Keratinocyte (primary cell): ENCODE data around the gene SUCNR1. TPM values are rescaled to one million over a fixed set of nuclear protein-coding genes. Genes with fewer than 3 reads are reported as not detected.
"Not testable (repeated sequence)": the region's sequence is repeated elsewhere in the genome, so short reads cannot be mapped to it uniquely, and the experiment has no call there.

ENCODE experiments used
- DNase-seq: peaks from one replicate; pipeline ENCODE4 v3.0.0-alpha.2; 2011; ENCODE audit warnings: low read depth, missing footprints, low spot score
- FAIRE-seq: peaks from 2 replicates; lab custom pipeline; 2011; peaks lifted over from hg19 to GRCh38; lab: Jason Lieb, UNC
- H2AFZ ChIP-seq: 2 replicates; pipeline ENCODE4 v1.6.0; 2012; ENCODE audit warnings: low read length, control low read depth, inconsistent platforms; ENCODE audit not compliant: control insufficient read depth
- H3K27ac ChIP-seq: 2 replicates; pipeline ENCODE4 v1.5.1; 2011; ENCODE audit warnings: low read length; ENCODE audit not compliant: control insufficient read depth, insufficient read depth
- H3K27me3 ChIP-seq: 3 replicates; pipeline ENCODE4 v1.6.0; 2011; ENCODE audit warnings: low read length; ENCODE audit not compliant: control insufficient read depth, insufficient read depth; ENCODE audit errors: extremely low read depth
- H3K36me3 ChIP-seq, 2 experiments: 2 replicates in 1 of 2; 3 replicates in 1 of 2; pipeline ENCODE4 v1.5.1; 2011; ENCODE audit warnings: low read length in 2 of 2, mild to moderate bottlenecking in 1 of 2; ENCODE audit not compliant: control insufficient read depth in 2 of 2, insufficient read depth in 2 of 2; ENCODE audit errors: extremely low read depth in 1 of 2
- H3K4me1 ChIP-seq: 3 replicates; pipeline ENCODE4 v1.5.1; 2011; ENCODE audit warnings: low read length; ENCODE audit not compliant: control insufficient read depth, insufficient read depth; ENCODE audit errors: extremely low read depth
- H3K4me2 ChIP-seq: 3 replicates; pipeline ENCODE4 v1.6.0; 2011; ENCODE audit warnings: low read depth, low read length; ENCODE audit not compliant: control insufficient read depth, insufficient read depth; ENCODE audit errors: extremely low read depth
- H3K4me3 ChIP-seq, 3 experiments: fragments of 200-600 bp in 1 of 3; sonication (generic) in 1 of 3; 2 replicates in 2 of 3; 3 replicates in 1 of 3; pipeline ENCODE4 v1.5.1; 2011 to 2016; ENCODE audit warnings: low read length in 3 of 3, mild to moderate bottlenecking in 3 of 3, control low read depth in 2 of 3, inconsistent platforms in 1 of 3, low read depth in 1 of 3, mixed read lengths in 1 of 3, mixed run types in 1 of 3, moderate library complexity in 1 of 3; ENCODE audit not compliant: control insufficient read depth in 2 of 3, insufficient read depth in 2 of 3; ENCODE audit errors: extremely low read depth in 1 of 3
- H3K79me2 ChIP-seq: 2 replicates; pipeline ENCODE4 v1.6.0; 2012; ENCODE audit warnings: low read length; ENCODE audit not compliant: control insufficient read depth, insufficient read depth
- H3K9ac ChIP-seq: 3 replicates; pipeline ENCODE4 v1.6.0; 2011; ENCODE audit warnings: low read length; ENCODE audit not compliant: control insufficient read depth, insufficient read depth; ENCODE audit errors: extremely low read depth
- H3K9me1 ChIP-seq: 3 replicates; pipeline ENCODE4 v1.6.0; 2011; ENCODE audit warnings: low read length; ENCODE audit not compliant: control insufficient read depth, insufficient read depth; ENCODE audit errors: extremely low read depth
- H3K9me3 ChIP-seq: 2 replicates; pipeline ENCODE4 v1.5.1; 2012; ENCODE audit warnings: low read depth, low read length; ENCODE audit not compliant: control insufficient read depth
- H4K20me1 ChIP-seq: 3 replicates; pipeline ENCODE4 v1.6.0; 2011; ENCODE audit warnings: low read length; ENCODE audit not compliant: control insufficient read depth, insufficient read depth; ENCODE audit errors: extremely low read depth
- CTCF ChIP-seq, 3 experiments: IDR thresholded peaks in 1 of 3; conservative IDR thresholded peaks in 1 of 3; optimal IDR thresholded peaks in 1 of 3; 2 replicates in 2 of 3; 3 replicates in 1 of 3; pipeline versions ENCODE3 to v1.5.1; 2011; ENCODE audit warnings: low read length in 3 of 3, mild to moderate bottlenecking in 3 of 3, moderate library complexity in 2 of 3, control low read depth in 1 of 3, inconsistent platforms in 1 of 3; ENCODE audit not compliant: insufficient read depth in 2 of 3; ENCODE audit errors: extremely low read depth in 1 of 3
- EZH2 ChIP-seq: IDR thresholded peaks from one replicate; pipeline ENCODE4 v1.6.1; 2012; ENCODE audit warnings: inconsistent platforms, mild to moderate bottlenecking, low read length, moderate library complexity
- dilution Hi-C: fragments of 300-500 bp; cut with MboI; formaldehyde crosslinking; loops from one replicate; pipeline ENCODE4 v1.7.0; 2020; ENCODE audit warnings: low sequenced_read_pairs; ENCODE audit not compliant: extremely low pct_ligation_motif_present
- polyA plus RNA-seq, 5 experiments: library from polyadenylated mRNA; depleted of rRNA in 3 of 5; stranded (reverse) in 3 of 5; stranded (forward) in 1 of 5; unstranded in 1 of 5; fragments of >200 nt; gene quantifications; 1 replicate in 1 of 5; 2 replicates in 3 of 5; 3 replicates in 1 of 5; pipeline versions ENCODE4 v1.2.1 to v1.2.3, GENCODE V29; 2011 to 2012; ENCODE audit warnings: missing spikeins in 2 of 5, low read depth in 1 of 5, low replicate concordance in 1 of 5

The SUCNR1 gene
- polyA plus RNA-seq, 1 donor (not counting 4 experiments of a cell fraction or from before 2014, with no cell fraction given) = not detected

GRCh38 chr3:151871639-151872468 lies 1.6 kb upstream of the SUCNR1 start:
- Histone ChIP-seq H2AFZ (peak overlapping the region; percentile 4), H3K4me1 (no peaks in the 10 kb centered on the region), H3K27ac (no peak overlapping the region), H3K9me3 (no peaks in the 10 kb centered on the region), H4K20me1 (no peaks in the 10 kb centered on the region), H3K36me3 (no peaks in the 10 kb centered on the region), H3K4me2 (no peak overlapping the region), H3K27me3 (no peaks in the 10 kb centered on the region), H3K9ac (no peak overlapping the region), H3K79me2 (no peaks in the 10 kb centered on the region), H3K4me3 (no peak overlapping the region), H3K9me1 (no peaks in the 10 kb centered on the region)
- FAIRE-seq = no peak
- dilution Hi-C loops = no loop called here
- DNase-seq = no peak
- no peak for TF ChIP-seq CTCF (optimal IDR thresholded peaks at IDR 0.05 in 1 of 3, IDR thresholded peaks at IDR 0.05 in 1 of 3, conservative IDR thresholded peaks at IDR 0.05 in 1 of 3; ENCODE audit: extremely low read depth in 1 of 3, insufficient read depth in 2 of 3, low read length in 3 of 3)

- H4K20me1 ChIP-seq, dilution Hi-C loops, H3K9me3 ChIP-seq, FAIRE-seq, H3K4me1 ChIP-seq, H3K9me1 ChIP-seq, H3K79me2 ChIP-seq, H3K4me2 ChIP-seq, H2AFZ ChIP-seq, H3K27ac ChIP-seq, DNase-seq, H3K36me3 ChIP-seq, H3K4me3 ChIP-seq, H3K9ac ChIP-seq, H3K27me3 ChIP-seq: not testable (repeated sequence)
Measured at GRCh38 chr3:151874079-151874478, 636 bp downstream of the SUCNR1 start.

- TF ChIP-seq EZH2 (no peak), CTCF (optimal IDR thresholded peaks at IDR 0.05 in 1 of 3, IDR thresholded peaks at IDR 0.05 in 1 of 3, conservative IDR thresholded peaks at IDR 0.05 in 1 of 3; ENCODE audit: extremely low read depth in 1 of 3, insufficient read depth in 2 of 3, low read length in 3 of 3) (no peak)
- H3K4me3 ChIP-seq = no peak overlapping the region
- no peaks in the 10 kb centered on the region for H4K20me1 ChIP-seq
- H3K9me3 ChIP-seq = no peaks in the 10 kb centered on the region
- H3K36me3 ChIP-seq = no peaks in the 10 kb centered on the region
- no peaks in the 10 kb centered on the region for H3K9me1 ChIP-seq
- H3K79me2 ChIP-seq = no peaks in the 10 kb centered on the region
- FAIRE-seq (no peak), DNase-seq (no peak)
- no peaks in the 10 kb centered on the region for H3K27me3 ChIP-seq
- no peak overlapping the region for H2AFZ ChIP-seq
- no peaks in the 10 kb centered on the region for H3K4me1 ChIP-seq
- no peak overlapping the region for H3K4me2 ChIP-seq
- no peak overlapping the region for H3K27ac ChIP-seq
- dilution Hi-C loops = no loop called here
- H3K9ac ChIP-seq = no peak overlapping the region
Measured at GRCh38 chr3:151875759-151876158, 2.3 kb downstream of the SUCNR1 start.
